Thyroid gland (tissue), 4 donors: ENCODE data around the gene SLC7A5.

ENCODE experiments used
- CTCF ChIP-seq, 6 experiments: fragments of 200-600 bp in 3 of 6; fragments of 450-650 bp in 3 of 6; sonication (generic) in 3 of 6; IDR thresholded peaks; one replicate each; pipeline ENCODE4 v1.5.1; 2016 to 2019; ENCODE audit warnings: antibody characterized with exemption in 6 of 6, mild to moderate bottlenecking in 2 of 6, inconsistent platforms in 1 of 6, moderate library complexity in 1 of 6
- POLR2A ChIP-seq, 2 donors: fragments of 450-650 bp; IDR thresholded peaks; one replicate each; pipeline ENCODE4 v1.6.1; 2017; ENCODE audit warnings: antibody characterized with exemption in 2 of 2, mild to moderate bottlenecking in 2 of 2, moderate library complexity in 1 of 2

DNA sequence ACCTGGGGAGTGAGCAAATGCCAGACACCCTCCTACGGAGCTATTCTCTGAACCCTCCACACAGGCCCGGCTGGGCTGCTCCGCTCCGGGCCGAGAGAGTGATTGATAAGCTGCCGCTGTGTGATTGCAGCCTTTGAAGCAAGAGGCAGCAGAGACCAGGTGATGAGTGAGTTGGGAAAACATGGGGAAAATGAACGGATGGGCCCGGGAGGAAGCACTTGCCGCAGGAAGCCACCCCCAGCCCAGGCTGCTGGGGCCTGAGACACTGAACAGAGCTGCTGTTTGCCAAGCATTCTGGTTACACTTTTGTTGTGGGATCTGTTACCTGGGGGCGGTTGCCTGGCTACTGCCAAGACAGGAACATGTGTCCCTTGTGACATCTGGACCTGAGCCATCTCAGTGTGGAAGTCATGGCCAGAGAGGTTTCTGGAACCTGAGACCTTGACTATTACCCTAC, 57.1 kb downstream of the SLC7A5 start:
- TF ChIP-seq CTCF (IDR thresholded peaks at IDR 0.05) (no peak), POLR2A (IDR thresholded peaks at IDR 0.05) (no peak)
